H9 (cell line): ENCODE data around the gene NDUFA11. TPM values are rescaled to one million over a fixed set of nuclear protein-coding genes. Genes with fewer than 3 reads are reported as not detected.

Experiments used
- DNase-seq: peaks from one replicate; pipeline ENCODE4 v3.0.0-alpha.2; 2017
- H2AFZ ChIP-seq: one replicate; pipeline ENCODE4 v1.6.1; 2013; ENCODE audit warnings: mild to moderate bottlenecking, low read length, control low read depth, moderate library complexity
- H2AK5ac ChIP-seq: 2 replicates; pipeline ENCODE4 v1.6.1; 2013; ENCODE audit warnings: low read length, control low read depth, mixed read lengths; ENCODE audit not compliant: insufficient read length
- H2BK120ac ChIP-seq: one replicate; pipeline ENCODE4 v1.6.1; 2013; ENCODE audit warnings: low read depth, mild to moderate bottlenecking, low read length, control low read depth, inconsistent platforms; ENCODE audit not compliant: poor library complexity, severe bottlenecking
- H2BK12ac ChIP-seq: 2 replicates; pipeline ENCODE4 v1.6.1; 2013; ENCODE audit warnings: low read length, control low read depth, mixed read lengths, low read depth; ENCODE audit not compliant: insufficient read length
- H2BK15ac ChIP-seq: 2 replicates; pipeline ENCODE4 v1.6.1; 2013; ENCODE audit warnings: low read depth, low read length, control low read depth
- H2BK20ac ChIP-seq: one replicate; pipeline ENCODE4 v1.6.1; 2013; ENCODE audit warnings: low read depth, mild to moderate bottlenecking, low read length, control low read depth, inconsistent platforms; ENCODE audit not compliant: poor library complexity, severe bottlenecking
- H2BK5ac ChIP-seq: 2 replicates; pipeline ENCODE4 v1.6.1; 2013; ENCODE audit warnings: low read length, control low read depth, mixed read lengths; ENCODE audit not compliant: insufficient read length
- H3K14ac ChIP-seq: 2 replicates; pipeline ENCODE4 v1.6.1; 2013; ENCODE audit warnings: low read length, control low read depth; ENCODE audit not compliant: insufficient read depth
- H3K18ac ChIP-seq: 2 replicates; pipeline ENCODE4 v1.6.1; 2013; ENCODE audit warnings: low read depth, mild to moderate bottlenecking, mixed read lengths, low read length, control low read depth; ENCODE audit not compliant: insufficient read length
- H3K23ac ChIP-seq: 2 replicates; pipeline ENCODE4 v1.6.1; 2013; ENCODE audit warnings: low read length, control low read depth, mixed read lengths, low read depth; ENCODE audit not compliant: insufficient read length
- H3K23me2 ChIP-seq: 2 replicates; pipeline ENCODE4 v1.6.1; 2013; ENCODE audit warnings: low read depth, mild to moderate bottlenecking, mixed read lengths, low read length, control low read depth; ENCODE audit not compliant: insufficient read length, poor library complexity, severe bottlenecking
- H3K27ac ChIP-seq: 2 replicates; pipeline ENCODE4 v1.5.1; 2013; ENCODE audit warnings: low read length, control low read depth, mixed read lengths, low read depth; ENCODE audit not compliant: insufficient read length
- H3K27me3 ChIP-seq: 2 replicates; pipeline ENCODE4 v1.6.1; 2013; ENCODE audit warnings: low read length, control low read depth, inconsistent platforms; ENCODE audit not compliant: insufficient read depth
- H3K4ac ChIP-seq: 2 replicates; pipeline ENCODE4 v1.6.1; 2013; ENCODE audit warnings: low read depth, mild to moderate bottlenecking, control low read depth, inconsistent platforms, low read length, moderate library complexity
- H3K4me1 ChIP-seq: 2 replicates; pipeline ENCODE4 v1.6.1; 2013; ENCODE audit warnings: low read length, control low read depth, inconsistent platforms; ENCODE audit not compliant: insufficient read depth
- H3K4me2 ChIP-seq: 2 replicates; pipeline ENCODE4 v1.6.1; 2013; ENCODE audit warnings: low read length, control low read depth, mixed read lengths; ENCODE audit not compliant: insufficient read length, insufficient read depth
- H3K56ac ChIP-seq: 2 replicates; pipeline ENCODE4 v1.6.1; 2013; ENCODE audit warnings: low read depth, mild to moderate bottlenecking, mixed read lengths, low read length, control low read depth; ENCODE audit not compliant: insufficient read length
- H3K79me1 ChIP-seq: 2 replicates; pipeline ENCODE4 v1.6.1; 2013; ENCODE audit warnings: low read depth, mild to moderate bottlenecking, moderate library complexity, low read length, control low read depth, inconsistent platforms; ENCODE audit not compliant: insufficient read depth, poor library complexity, severe bottlenecking
- H3K79me2 ChIP-seq: 2 replicates; pipeline ENCODE4 v1.6.1; 2013; ENCODE audit warnings: low read length, control low read depth, inconsistent platforms; ENCODE audit not compliant: insufficient read depth
- H3K9ac ChIP-seq: 2 replicates; pipeline ENCODE4 v1.6.1; 2013; ENCODE audit warnings: low read length, control low read depth, mixed read lengths; ENCODE audit not compliant: insufficient read length; ENCODE audit errors: extremely low read depth
- H3K9me3 ChIP-seq: one replicate; pipeline ENCODE4 v1.6.1; 2013; ENCODE audit warnings: low read depth, low read length, inconsistent platforms; ENCODE audit not compliant: control insufficient read depth
- H3T11ph ChIP-seq: one replicate; pipeline ENCODE4 v1.6.1; 2013; ENCODE audit warnings: mild to moderate bottlenecking, low read length, control low read depth, inconsistent platforms
- H4K20me1 ChIP-seq: one replicate; pipeline ENCODE4 v1.6.1; 2013; ENCODE audit not compliant: control insufficient read depth, insufficient read length, insufficient read depth
- H4K5ac ChIP-seq: 2 replicates; pipeline ENCODE4 v1.6.1; 2013; ENCODE audit warnings: low read depth, mild to moderate bottlenecking, mixed read lengths, low read length, control low read depth; ENCODE audit not compliant: insufficient read length
- H4K8ac ChIP-seq: replicated peaks from 2 replicates; pipeline ENCODE4 v1.6.1; 2013; ENCODE audit warnings: low read length, control low read depth, mixed read lengths, low read depth; ENCODE audit not compliant: insufficient read length
- H4K91ac ChIP-seq: 2 replicates; pipeline ENCODE4 v1.6.1; 2013; ENCODE audit warnings: low read depth, mild to moderate bottlenecking, moderate library complexity, mixed read lengths, low read length, control low read depth; ENCODE audit not compliant: insufficient read length
- H3K27ac Mint-ChIP-seq, 3 experiments: 2 replicates in 2 of 3; 3 replicates in 1 of 3; pipeline ENCODE4 v1.8.0; 2020 to 2021; ENCODE audit warnings: mixed read lengths in 3 of 3, mild to moderate bottlenecking in 1 of 3, moderate library complexity in 1 of 3
- H3K27me3 Mint-ChIP-seq: 2 replicates; pipeline ENCODE4 v1.8.0; 2021; ENCODE audit warnings: low read depth, mild to moderate bottlenecking, moderate library complexity, mixed read lengths
- H3K36me3 Mint-ChIP-seq, 3 experiments: 2 replicates in 2 of 3; 3 replicates in 1 of 3; pipeline ENCODE4 v1.8.0; 2020 to 2021; ENCODE audit warnings: low read depth in 3 of 3, mixed read lengths in 3 of 3; ENCODE audit not compliant: insufficient read depth in 1 of 3
- H3K4me1 Mint-ChIP-seq, 2 experiments: 2 replicates each; pipeline ENCODE4 v1.8.0; 2020; ENCODE audit warnings: mixed read lengths in 2 of 2
- H3K4me3 Mint-ChIP-seq, 2 experiments: 2 replicates in 1 of 2; 3 replicates in 1 of 2; pipeline ENCODE4 v1.8.0; 2020 to 2021; ENCODE audit warnings: mild to moderate bottlenecking in 2 of 2, mixed read lengths in 2 of 2, moderate library complexity in 1 of 2
- H3K9me3 Mint-ChIP-seq, 2 experiments: 2 replicates in 1 of 2; 3 replicates in 1 of 2; pipeline ENCODE4 v1.8.0; 2020; ENCODE audit warnings: mild to moderate bottlenecking in 2 of 2, mixed read lengths in 2 of 2, moderate library complexity in 1 of 2
- WGBS: extraction: QIAGEN DNeasy Blood & Tissue Kit; methylation state at CpG from one replicate; pipeline ENCODE4 v1.1.7; 2013; ENCODE audit warnings: missing lambda C conversion rate, low lambda C conversion rate, mixed read lengths; ENCODE audit not compliant: insufficient read length; ENCODE audit errors: extremely low coverage; 5-methylcytosine and 5-hydroxymethylcytosine counted together
- total RNA-seq: library from RNA; stranded (reverse); gene quantifications from 2 replicates; pipeline ENCODE4 v1.2.1, GENCODE V29; 2021
- TF ChIP-seq, protein P1 (sequence below): fragments of 200-600 bp; sonication (generic); conservative IDR thresholded peaks from 3 replicates; pipeline ENCODE4 v1.8.0; 2021; ENCODE audit warnings: antibody characterized with exemption, mild to moderate bottlenecking

The NDUFA11 gene
- total RNA-seq, 1 experiment from 2014 or later = 282 TPM

DNA sequence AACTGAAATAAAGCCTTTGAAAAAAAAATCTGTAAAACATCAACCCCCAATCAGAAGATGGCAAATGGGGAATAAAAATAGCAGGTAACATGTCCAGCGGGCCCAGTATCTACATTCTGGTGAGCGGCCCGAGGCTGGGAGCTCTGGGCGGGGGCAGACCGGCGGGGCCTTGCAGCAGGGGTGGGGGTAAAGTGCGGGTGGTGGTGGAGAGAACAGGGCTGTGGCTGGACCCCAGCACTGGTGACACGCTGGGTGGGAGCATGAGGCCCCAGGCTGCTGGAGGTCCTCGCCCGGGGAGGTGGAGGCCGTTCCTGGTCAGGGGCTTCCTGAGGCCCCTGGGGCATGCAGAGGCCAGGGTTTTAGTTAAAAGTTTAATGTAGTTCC lies 12.2 kb upstream of the NDUFA11 start:
- Mint-ChIP-seq H3K9me3 (no peaks in the 10 kb centered on the region), H3K27me3 (no peaks in the 10 kb centered on the region; the same call in 1 of the 2 replicates), H3K4me3 (no peak overlapping the region), H3K4me1 (no peaks in the 10 kb centered on the region), H3K27ac (no peak overlapping the region), H3K36me3 (peaks cover 11 to 42% (median 34%) of the 10 kb centered on the region in 3 experiments)
- no peak overlapping the region for H4K8ac ChIP-seq
- no peak overlapping the region for H4K91ac ChIP-seq
- H3K23ac ChIP-seq = no peak overlapping the region
- no peaks in the 10 kb centered on the region for H4K20me1 ChIP-seq
- H2BK5ac ChIP-seq = no peak overlapping the region
- TF ChIP-seq, protein P1, sequence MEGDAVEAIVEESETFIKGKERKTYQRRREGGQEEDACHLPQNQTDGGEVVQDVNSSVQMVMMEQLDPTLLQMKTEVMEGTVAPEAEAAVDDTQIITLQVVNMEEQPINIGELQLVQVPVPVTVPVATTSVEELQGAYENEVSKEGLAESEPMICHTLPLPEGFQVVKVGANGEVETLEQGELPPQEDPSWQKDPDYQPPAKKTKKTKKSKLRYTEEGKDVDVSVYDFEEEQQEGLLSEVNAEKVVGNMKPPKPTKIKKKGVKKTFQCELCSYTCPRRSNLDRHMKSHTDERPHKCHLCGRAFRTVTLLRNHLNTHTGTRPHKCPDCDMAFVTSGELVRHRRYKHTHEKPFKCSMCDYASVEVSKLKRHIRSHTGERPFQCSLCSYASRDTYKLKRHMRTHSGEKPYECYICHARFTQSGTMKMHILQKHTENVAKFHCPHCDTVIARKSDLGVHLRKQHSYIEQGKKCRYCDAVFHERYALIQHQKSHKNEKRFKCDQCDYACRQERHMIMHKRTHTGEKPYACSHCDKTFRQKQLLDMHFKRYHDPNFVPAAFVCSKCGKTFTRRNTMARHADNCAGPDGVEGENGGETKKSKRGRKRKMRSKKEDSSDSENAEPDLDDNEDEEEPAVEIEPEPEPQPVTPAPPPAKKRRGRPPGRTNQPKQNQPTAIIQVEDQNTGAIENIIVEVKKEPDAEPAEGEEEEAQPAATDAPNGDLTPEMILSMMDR = no peak
- no peak overlapping the region for H3T11ph ChIP-seq
- H3K4me2 ChIP-seq = no peak overlapping the region
- no peak overlapping the region for H3K18ac ChIP-seq
- no peak for DNase-seq
- H3K23me2 ChIP-seq = no peaks in the 10 kb centered on the region
- no peak overlapping the region for H3K56ac ChIP-seq
- no peak overlapping the region for H2BK20ac ChIP-seq
- H2AK5ac ChIP-seq = no peak overlapping the region
- H4K5ac ChIP-seq = no peak overlapping the region
- no peak overlapping the region for H2BK12ac ChIP-seq
- H3K79me1 ChIP-seq = no peaks in the 10 kb centered on the region
- H2BK120ac ChIP-seq = no peak overlapping the region
- H2BK15ac ChIP-seq = no peak overlapping the region
- H2AFZ ChIP-seq = no peak overlapping the region
- no peak overlapping the region for H3K4ac ChIP-seq
- H3K9me3 ChIP-seq = no peaks in the 10 kb centered on the region
- no peak overlapping the region for H3K27ac ChIP-seq
- H3K9ac ChIP-seq = no peak overlapping the region
- no CpG with 5 or more reads among the region's 11 CpGs for WGBS
- H3K79me2 ChIP-seq = no peaks in the 10 kb centered on the region
- no peaks in the 10 kb centered on the region for H3K27me3 ChIP-seq
- H3K4me1 ChIP-seq = no peaks in the 10 kb centered on the region
- no peak overlapping the region for H3K14ac ChIP-seq
